Measurements from ENCODE around the gene EFHC1.

GRCh38 chr6:52560462-52560861 is 140.3 kb downstream of the EFHC1 start:
- TF ChIP-seq, protein P1, sequence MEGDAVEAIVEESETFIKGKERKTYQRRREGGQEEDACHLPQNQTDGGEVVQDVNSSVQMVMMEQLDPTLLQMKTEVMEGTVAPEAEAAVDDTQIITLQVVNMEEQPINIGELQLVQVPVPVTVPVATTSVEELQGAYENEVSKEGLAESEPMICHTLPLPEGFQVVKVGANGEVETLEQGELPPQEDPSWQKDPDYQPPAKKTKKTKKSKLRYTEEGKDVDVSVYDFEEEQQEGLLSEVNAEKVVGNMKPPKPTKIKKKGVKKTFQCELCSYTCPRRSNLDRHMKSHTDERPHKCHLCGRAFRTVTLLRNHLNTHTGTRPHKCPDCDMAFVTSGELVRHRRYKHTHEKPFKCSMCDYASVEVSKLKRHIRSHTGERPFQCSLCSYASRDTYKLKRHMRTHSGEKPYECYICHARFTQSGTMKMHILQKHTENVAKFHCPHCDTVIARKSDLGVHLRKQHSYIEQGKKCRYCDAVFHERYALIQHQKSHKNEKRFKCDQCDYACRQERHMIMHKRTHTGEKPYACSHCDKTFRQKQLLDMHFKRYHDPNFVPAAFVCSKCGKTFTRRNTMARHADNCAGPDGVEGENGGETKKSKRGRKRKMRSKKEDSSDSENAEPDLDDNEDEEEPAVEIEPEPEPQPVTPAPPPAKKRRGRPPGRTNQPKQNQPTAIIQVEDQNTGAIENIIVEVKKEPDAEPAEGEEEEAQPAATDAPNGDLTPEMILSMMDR (IDR thresholded peaks at IDR 0.05; ENCODE audit: low read depth, low read length): no peak
- TF ChIP-seq POLR2A (IDR thresholded peaks at IDR 0.05; ENCODE audit: extremely low read depth, insufficient read length): no peak
- TF ChIP-seq MYC (IDR thresholded peaks at IDR 0.05; ENCODE audit: low read depth, low read length): no peak
- TF ChIP-seq, protein P2, sequence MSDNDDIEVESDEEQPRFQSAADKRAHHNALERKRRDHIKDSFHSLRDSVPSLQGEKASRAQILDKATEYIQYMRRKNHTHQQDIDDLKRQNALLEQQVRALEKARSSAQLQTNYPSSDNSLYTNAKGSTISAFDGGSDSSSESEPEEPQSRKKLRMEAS (IDR thresholded peaks at IDR 0.05; ENCODE audit: low read depth, low read length): no peak

Measured in NB4 (cell line).